GM23248 (cell line): ENCODE results near the gene RUNX1.

Source experiments
- EZH2 ChIP-seq: fragments of 200-600 bp; sonication (generic); IDR thresholded peaks from 2 replicates; pipeline ENCODE4 v1.6.1; 2018; ENCODE audit warnings: antibody characterized with exemption, mild to moderate bottlenecking; ENCODE audit not compliant: insufficient read depth, poor library complexity, severe bottlenecking
- EZH2phosphoT487 ChIP-seq: fragments of 200-600 bp; sonication (generic); IDR thresholded peaks from 2 replicates; pipeline ENCODE4 v1.6.1; 2018; ENCODE audit warnings: antibody characterized with exemption, moderate library complexity, mild to moderate bottlenecking, low read depth; ENCODE audit not compliant: insufficient read depth

DNA sequence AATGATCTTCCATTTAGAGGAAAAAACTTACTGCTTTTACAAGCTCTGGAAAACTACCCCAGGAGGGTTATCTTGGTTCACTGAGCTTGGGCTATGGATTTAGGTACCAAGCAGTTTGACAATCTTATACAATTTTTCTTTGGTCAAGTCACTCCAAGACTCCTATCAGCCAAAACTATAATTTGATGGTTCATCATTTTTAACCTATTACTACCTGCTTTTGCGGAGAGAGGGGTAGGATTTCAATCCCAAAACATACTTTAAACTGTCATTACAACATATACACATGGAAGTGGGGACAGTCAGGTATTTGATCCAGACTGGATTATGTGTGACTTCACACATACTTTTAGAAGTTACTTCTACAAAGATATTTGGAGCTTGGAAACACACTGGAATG, 71.8 kb downstream of the RUNX1 start:
- no peak for TF ChIP-seq EZH2
- TF ChIP-seq EZH2phosphoT487: no peak
